Mucosa of rectum (tissue), 2 donors: ENCODE results near the gene DPP9.

ENCODE experiments used
- H3K27ac ChIP-seq, 2 donors: one replicate each; pipeline ENCODE4 v1.7.0; 2013; ENCODE audit warnings: inconsistent platforms in 2 of 2, low read depth in 2 of 2, low read length in 2 of 2
- H3K27me3 ChIP-seq, 2 donors: one replicate each; pipeline ENCODE4 v1.7.0; 2013; ENCODE audit warnings: low read length in 2 of 2; ENCODE audit not compliant: control insufficient read depth in 2 of 2, insufficient read depth in 2 of 2
- H3K36me3 ChIP-seq, 2 donors: one replicate each; pipeline ENCODE4 v1.7.0; 2013; ENCODE audit warnings: low read length in 2 of 2; ENCODE audit not compliant: control insufficient read depth in 2 of 2, insufficient read depth in 2 of 2
- H3K4me1 ChIP-seq, 2 donors: one replicate each; pipeline ENCODE4 v1.7.0; 2013; ENCODE audit warnings: low read length in 2 of 2, mild to moderate bottlenecking in 1 of 2; ENCODE audit not compliant: control insufficient read depth in 2 of 2, insufficient read depth in 2 of 2
- H3K4me3 ChIP-seq, 2 donors: one replicate each; pipeline ENCODE4 v1.7.0; 2013; ENCODE audit warnings: low read length in 2 of 2
- H3K9ac ChIP-seq, 2 donors: one replicate each; pipeline ENCODE4 v1.7.0; 2013; ENCODE audit warnings: low read length in 2 of 2, low read depth in 1 of 2, mild to moderate bottlenecking in 1 of 2
- H3K9me3 ChIP-seq, 2 donors: one replicate each; pipeline ENCODE4 v1.7.0; 2013; ENCODE audit warnings: low read length in 2 of 2; ENCODE audit not compliant: control insufficient read depth in 2 of 2
- donor health status: healthy.
- donor health status: Normal muscosa, but diverticular disease.

DPP9 gene

DNA sequence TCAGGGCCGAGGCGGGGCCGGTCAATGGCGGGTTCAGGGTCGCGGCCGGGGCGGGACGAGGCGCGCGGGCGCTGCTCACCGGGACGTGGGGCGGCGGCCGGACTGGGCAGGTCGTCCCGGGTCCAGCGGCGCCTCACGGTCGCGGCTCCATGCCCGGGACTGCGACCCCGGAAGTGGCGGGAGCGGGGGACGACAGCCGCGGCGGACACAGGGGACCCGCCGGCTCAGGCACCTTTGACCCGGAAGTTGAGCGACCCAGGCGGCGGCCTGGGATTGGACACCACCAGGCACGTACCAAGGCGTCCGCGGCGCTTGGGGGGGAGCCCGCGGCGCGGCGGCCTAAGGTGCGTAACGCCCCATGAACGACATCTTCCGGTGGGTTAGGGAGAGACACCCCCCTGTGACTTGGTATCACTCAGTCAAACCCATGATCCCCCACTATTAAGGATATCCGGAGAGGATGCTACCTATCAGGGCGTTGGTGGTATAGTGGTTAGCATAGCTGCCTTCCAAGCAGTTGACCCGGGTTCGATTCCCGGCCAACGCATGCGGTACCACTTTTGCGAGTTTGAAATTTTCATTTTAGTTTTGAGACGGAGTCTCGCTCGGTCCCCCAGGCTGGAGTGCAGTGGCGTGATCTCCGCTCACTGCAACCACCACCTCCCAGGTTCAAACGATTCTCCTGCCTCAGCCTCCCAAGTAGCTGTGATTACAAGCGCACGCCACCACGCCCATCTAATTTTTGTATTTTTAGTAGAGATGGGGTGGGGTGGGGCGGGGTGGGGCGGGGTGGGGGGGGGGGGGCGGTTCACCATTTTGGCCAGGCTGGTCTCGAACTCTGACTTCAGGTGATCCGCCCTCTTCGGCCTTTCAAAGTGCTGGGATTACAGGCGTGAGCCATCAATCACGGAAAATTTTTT is at the start of gene DPP9:
Gene DPP9 (minus strand): TSS at position 248 of the 920 bp plus-strand sequence. CDS start 3,936 bp downstream, outside the sequence.
- no peaks in the 10 kb centered on the region for H3K9me3 ChIP-seq
- H3K4me3 ChIP-seq, result peak within 1 kb of the TSS; percentile 86 to 95
- H3K27me3 ChIP-seq, result no peaks in the 10 kb centered on the region
- peaks cover 20 to 23% of the 10 kb centered on the region in 2 donors for H3K36me3 ChIP-seq
- H3K9ac ChIP-seq, result peak within 1 kb of the TSS; percentile 48 to 94
- H3K27ac ChIP-seq, result peak within 1 kb of the TSS; percentile 91
- peaks cover 12 to 14% of the 10 kb centered on the region in 2 donors for H3K4me1 ChIP-seq

- no peak overlapping the region for H3K27ac ChIP-seq
- H3K27me3 ChIP-seq, result peaks cover 0 to 2% of the 10 kb centered on the region in 2 donors
- no peak overlapping the region for H3K4me3 ChIP-seq
- H3K4me1 ChIP-seq, result no peaks in the 10 kb centered on the region
- H3K9ac ChIP-seq, result no peak overlapping the region
- H3K36me3 ChIP-seq, result no peaks in the 10 kb centered on the region
- no peaks in the 10 kb centered on the region for H3K9me3 ChIP-seq
Measured at GRCh38 chr19:4773047-4773640, 49.5 kb upstream of the DPP9 start.

DNA sequence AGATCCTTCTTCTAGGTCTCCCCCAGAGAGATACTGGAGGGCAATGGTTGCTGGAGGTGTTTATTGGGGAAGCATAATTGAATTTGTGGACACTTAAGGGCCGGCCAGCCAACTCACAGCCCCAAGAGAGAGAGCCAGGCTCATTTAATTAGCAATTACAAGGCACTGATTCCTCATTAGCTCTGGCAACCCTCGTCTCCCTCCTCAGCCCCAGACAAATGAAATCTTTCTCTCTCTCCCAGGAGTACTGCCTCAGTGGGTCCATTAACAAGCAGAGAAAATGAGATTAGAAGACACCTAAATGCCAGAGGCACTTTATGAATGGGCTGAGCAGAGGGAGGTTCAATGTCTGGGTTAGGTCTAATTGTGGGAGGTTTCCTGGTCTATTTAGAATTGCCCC is 48.9 kb upstream of the DPP9 start:
- peaks cover 0 to 2% of the 10 kb centered on the region in 2 donors for H3K27me3 ChIP-seq
- no peaks in the 10 kb centered on the region for H3K36me3 ChIP-seq
- H3K4me1 ChIP-seq, result no peaks in the 10 kb centered on the region
- no peak overlapping the region for H3K27ac ChIP-seq
- no peak overlapping the region for H3K9ac ChIP-seq
- H3K9me3 ChIP-seq, result no peaks in the 10 kb centered on the region
- H3K4me3 ChIP-seq, result no peak overlapping the region

- H3K27me3 ChIP-seq, result no peaks in the 10 kb centered on the region
Measured at GRCh38 chr19:4768934-4769777, 45.5 kb upstream of the DPP9 start.

DNA sequence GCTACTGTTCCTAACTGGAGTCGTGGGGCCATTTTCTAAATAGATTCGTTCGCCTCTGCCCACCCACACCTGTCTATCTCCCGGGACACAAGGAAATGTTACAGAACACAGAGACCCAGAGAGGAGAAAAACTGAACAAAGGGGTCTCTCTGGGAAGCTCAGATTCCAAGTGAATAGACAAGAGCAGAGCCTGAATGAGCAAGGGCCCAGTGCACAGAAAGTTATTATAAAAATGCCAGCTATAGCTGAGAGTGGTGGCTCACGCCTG is 40.7 kb upstream of the DPP9 start:
- Histone ChIP-seq H3K9ac (no peak overlapping the region), H3K27ac (no peak overlapping the region), H3K4me1 (peaks cover 8 to 9% of the 10 kb centered on the region in 2 donors), H3K27me3 (peaks cover 0 to 2% of the 10 kb centered on the region in 2 donors), H3K9me3 (no peaks in the 10 kb centered on the region), H3K4me3 (no peak overlapping the region), H3K36me3 (no peaks in the 10 kb centered on the region)

More at GRCh38 chr19:4768934-4769777, 45.5 kb upstream of the DPP9 start:
- Histone ChIP-seq H3K9me3 (no peaks in the 10 kb centered on the region), H3K4me1 (no peaks in the 10 kb centered on the region), H3K36me3 (no peaks in the 10 kb centered on the region), H3K27ac (no peak overlapping the region), H3K4me3 (no peak overlapping the region), H3K9ac (no peak overlapping the region)

DNA sequence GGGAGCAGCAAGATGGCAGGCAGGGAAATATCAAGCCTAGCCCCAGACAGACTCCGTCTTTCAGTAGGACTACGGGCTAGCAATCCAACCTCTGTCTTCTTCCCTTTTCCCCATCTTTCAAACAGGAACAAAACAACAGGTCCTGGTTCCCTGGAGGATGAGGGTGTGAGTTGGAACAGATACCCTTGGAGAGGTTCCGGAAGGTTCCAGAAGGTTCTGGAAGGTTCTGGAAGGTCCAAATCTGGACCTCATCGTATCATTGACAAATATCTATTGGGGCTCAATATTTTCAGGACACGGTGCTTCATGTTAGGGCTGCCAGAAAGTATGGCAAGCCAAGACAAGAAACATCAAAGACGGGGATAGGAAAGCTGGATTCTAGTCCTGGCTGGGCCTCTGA is 39.4 kb upstream of the DPP9 start:
- no peak overlapping the region for H3K9ac ChIP-seq

DNA sequence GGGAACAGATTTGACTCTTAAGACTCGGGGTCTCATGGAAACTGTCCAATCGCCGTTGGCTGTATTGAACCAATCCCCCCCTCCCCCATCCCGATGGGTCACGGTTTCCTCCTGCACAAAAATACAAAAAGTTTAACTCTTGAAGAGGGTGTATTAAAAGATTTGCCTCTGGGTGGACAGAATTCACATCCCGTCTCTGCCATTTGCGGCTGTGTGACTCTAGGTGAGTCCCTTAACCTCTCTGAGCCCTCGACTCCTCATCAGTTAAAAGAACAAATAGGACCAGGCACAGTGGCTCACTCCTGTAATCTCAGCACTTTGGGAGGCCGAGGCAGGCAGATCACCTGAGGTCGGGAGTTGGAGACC is 36.6 kb upstream of the DPP9 start:
- H3K4me3 ChIP-seq, result peak overlapping the region; percentile 39 to 61
- H3K9ac ChIP-seq, result peak overlapping the region in 1 of 2 donors; percentile 10
- no peaks in the 10 kb centered on the region for H3K36me3 ChIP-seq
- peaks cover 8 to 10% of the 10 kb centered on the region in 2 donors for H3K4me1 ChIP-seq
- H3K27me3 ChIP-seq, result peaks cover 2 to 4% of the 10 kb centered on the region in 2 donors
- no peaks in the 10 kb centered on the region for H3K9me3 ChIP-seq
- no peak overlapping the region for H3K27ac ChIP-seq

More for the DNA sequence above, 39.4 kb upstream of the DPP9 start:
- peaks cover 8 to 10% of the 10 kb centered on the region in 2 donors for H3K4me1 ChIP-seq
- no peak overlapping the region for H3K27ac ChIP-seq
- H3K4me3 ChIP-seq, result no peak overlapping the region
- H3K27me3 ChIP-seq, result peaks cover 0 to 2% of the 10 kb centered on the region in 2 donors
- H3K9me3 ChIP-seq, result no peaks in the 10 kb centered on the region
- H3K36me3 ChIP-seq, result no peaks in the 10 kb centered on the region

DNA sequence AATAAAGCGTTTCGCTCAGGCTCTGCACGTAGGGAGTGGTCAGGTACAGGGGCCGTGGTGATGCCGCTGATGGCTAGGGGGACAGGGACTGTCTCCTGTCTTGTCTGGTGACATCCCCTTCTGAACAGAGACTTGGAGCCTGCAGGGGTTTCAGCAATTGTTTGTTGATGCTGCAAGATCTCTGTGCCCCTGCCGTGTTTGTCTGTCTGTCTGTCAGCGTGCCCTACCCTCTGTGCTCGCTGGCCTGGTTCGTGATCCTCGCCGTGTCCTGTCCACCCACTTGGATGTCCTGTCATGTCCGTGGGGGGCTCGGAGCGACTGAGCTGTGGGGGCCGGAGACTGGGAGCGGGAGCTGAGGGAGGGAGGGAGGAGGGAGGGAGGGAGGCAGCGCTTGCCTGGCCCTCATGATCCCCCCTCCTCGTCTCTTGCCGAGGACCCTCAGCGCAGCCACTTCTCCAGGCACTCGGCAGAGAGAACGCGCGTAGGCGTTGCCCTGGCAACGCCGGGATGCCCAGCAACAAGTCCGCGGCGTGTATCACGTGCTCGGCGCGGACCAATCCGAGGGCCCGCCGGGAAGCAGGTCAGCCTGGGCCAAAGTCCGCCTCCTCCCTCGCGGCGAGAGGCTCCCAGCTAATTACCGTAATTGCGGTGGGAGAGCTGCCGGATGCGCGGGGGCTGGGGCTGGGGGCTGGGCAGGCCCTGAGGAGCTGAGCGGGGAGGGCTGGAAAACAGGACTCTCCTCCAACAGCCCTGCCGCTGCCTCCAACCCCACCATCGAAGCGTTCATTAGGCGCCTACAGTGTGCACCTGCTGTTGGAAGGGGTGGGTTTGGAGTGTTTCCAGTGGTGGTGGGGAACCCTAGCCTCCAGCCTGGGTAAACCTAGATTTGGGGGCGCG is 36.0 kb upstream of the DPP9 start:
- peak overlapping the region; percentile 39 to 61 for H3K4me3 ChIP-seq
- H3K9ac ChIP-seq, result peak overlapping the region in 1 of 2 donors; percentile 10
- no peaks in the 10 kb centered on the region for H3K9me3 ChIP-seq
- H3K27me3 ChIP-seq, result peaks cover 2 to 4% of the 10 kb centered on the region in 2 donors
- no peaks in the 10 kb centered on the region for H3K36me3 ChIP-seq
- peaks cover 8 to 10% of the 10 kb centered on the region in 2 donors for H3K4me1 ChIP-seq
- H3K27ac ChIP-seq, result no peak overlapping the region

GRCh38 chr19:4758659-4759058 is 35.0 kb upstream of the DPP9 start:
- Histone ChIP-seq H3K4me3 (no peak overlapping the region), H3K9me3 (no peaks in the 10 kb centered on the region), H3K27ac (no peak overlapping the region), H3K36me3 (no peaks in the 10 kb centered on the region), H3K9ac (no peak overlapping the region), H3K27me3 (peaks cover 2 to 4% of the 10 kb centered on the region in 2 donors), H3K4me1 (peaks cover 8 to 10% of the 10 kb centered on the region in 2 donors)
